ENCODE results near the gene DDX39A.
"Not testable (repeated sequence)": the region's sequence is repeated elsewhere in the genome, so short reads cannot be mapped to it uniquely, and the experiment has no call there.

DDX39A gene

GRCh38 chr19:14408491-14409145 is 10.5 kb downstream of the DDX39A start:
- DNase-seq (ENCODE audit: low spot score), result no peak

- DNase-seq (ENCODE audit: low spot score), result no peak
These were observed 11.3 kb downstream of the DDX39A start for GRCh38 chr19:14407605-14408484.

DNA sequence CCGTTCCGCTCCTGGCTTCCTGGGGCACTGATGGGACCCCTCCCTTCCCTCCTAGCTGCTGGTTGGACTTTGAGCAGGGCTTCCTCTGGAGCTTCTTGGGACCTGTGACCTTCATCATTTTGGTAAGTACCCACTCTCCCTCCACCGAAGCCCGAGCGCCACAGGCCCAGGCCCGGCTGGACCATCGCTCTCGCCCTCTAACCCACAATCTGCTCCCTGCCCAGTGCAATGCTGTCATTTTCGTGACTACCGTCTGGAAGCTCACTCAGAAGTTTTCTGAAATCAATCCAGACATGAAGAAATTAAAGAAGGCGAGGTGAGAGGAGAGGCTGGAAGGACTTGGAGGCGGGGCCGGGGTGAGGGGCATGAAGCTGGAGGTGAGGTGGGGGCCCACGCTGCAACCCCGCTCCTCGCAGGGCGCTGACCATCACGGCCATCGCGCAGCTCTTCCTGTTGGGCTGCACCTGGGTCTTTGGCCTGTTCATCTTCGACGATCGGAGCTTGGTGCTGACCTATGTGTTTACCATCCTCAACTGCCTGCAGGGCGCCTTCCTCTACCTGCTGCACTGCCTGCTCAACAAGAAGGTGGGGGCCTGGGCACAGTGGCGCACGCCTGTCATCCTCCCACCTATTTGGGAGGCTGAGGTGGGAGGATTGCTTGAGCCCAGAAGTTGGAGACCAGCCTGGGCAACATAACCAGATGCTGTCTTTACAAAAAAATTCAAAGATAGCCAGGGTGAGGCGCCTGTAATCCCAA is 12.3 kb downstream of the DDX39A start:
- DNase-seq (ENCODE audit: low spot score), result no peak

GRCh38 chr19:14405758-14406644 is 13.1 kb downstream of the DDX39A start:
- peak; percentile 81 for DNase-seq (ENCODE audit: low spot score)

DNA sequence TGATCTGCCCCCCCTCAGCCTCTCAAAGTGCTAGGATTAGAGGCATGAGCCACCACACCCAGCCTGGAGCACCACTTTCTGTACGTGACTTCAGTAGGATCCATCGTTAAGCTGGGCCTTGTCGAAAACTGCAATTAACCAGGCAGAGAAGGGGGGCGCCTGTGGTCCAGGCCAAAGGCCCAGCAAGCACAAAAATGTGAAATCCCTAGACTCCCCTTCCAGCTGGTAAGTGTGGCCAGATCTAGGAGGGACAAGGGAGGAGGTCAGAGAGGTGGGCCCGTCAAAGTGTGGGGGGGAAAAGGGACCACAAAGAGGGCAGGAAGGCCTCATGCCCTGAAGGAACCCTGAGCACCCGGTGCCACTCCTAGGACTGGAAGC is 13.8 kb downstream of the DDX39A start:
- no peak for DNase-seq (ENCODE audit: low spot score)

DNA sequence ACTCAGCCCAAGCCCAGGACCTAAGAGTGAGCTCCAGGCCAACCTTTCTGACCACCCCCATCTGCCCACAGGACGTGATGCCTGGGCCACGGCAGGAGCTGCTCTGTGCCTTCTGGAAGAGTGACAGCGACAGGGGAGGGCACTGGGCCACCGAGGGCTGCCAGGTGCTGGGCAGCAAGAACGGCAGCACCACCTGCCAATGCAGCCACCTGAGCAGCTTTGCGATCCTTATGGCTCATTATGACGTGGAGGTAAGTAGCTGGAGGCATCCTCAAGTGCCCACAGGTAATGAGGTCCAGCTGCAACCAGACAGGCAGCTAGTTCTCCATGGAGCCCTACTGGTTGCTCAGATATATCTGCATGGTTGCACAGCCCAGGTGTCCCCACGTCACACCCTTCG is 14.8 kb downstream of the DDX39A start:
- DNase-seq (ENCODE audit: low spot score), result no peak

DNA sequence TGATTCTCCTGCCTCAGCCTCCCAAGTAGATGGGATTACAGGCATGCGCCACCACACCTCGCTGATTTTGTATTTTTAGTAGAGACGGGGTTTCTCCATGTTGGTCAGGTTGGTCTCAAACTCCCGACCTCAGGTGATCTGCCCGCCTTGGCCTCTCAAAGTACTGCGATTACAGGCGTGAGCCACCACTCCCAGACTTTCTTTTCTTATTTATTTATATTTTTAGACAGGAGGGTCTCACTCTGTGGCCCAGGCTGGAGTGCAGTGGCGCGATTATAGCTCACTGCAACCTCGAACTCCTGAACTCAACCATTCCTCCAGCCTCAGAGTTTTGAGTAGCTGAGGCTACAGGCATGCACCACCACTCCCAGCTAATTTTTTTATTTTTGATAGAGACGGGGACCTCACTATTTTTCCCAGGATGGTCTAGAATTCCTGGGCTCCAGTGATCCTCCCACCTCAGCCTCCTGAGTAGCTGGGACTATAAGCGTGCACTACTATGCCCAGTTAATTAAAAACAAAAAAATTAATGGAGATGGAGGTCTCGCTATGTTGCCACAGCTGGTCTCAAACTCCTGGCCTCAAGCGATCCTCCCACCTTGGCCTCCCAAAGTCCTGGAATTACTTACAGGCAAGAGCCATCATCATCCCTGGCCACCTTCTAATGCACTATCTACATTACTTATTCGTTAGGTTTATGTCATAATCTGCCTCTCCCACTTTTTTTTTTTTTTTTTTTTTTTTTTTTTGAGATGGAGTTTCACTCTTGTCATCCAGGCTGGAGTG is 15.8 kb downstream of the DDX39A start:
- DNase-seq (ENCODE audit: low spot score), result not testable (repeated sequence)

- no peak for DNase-seq (ENCODE audit: low spot score)
These were observed 16.6 kb downstream of the DDX39A start for GRCh38 chr19:14402332-14403144.

- DNase-seq (ENCODE audit: low spot score), result no peak
These were observed 17.5 kb downstream of the DDX39A start for GRCh38 chr19:14401468-14402195.

GRCh38 chr19:14400951-14401431 is 18.1 kb downstream of the DDX39A start:
- DNase-seq (ENCODE audit: low spot score), result no peak

- DNase-seq (ENCODE audit: low spot score), result not testable (repeated sequence)
These were observed 22.0 kb downstream of the DDX39A start for GRCh38 chr19:14397168-14397567.

DNA sequence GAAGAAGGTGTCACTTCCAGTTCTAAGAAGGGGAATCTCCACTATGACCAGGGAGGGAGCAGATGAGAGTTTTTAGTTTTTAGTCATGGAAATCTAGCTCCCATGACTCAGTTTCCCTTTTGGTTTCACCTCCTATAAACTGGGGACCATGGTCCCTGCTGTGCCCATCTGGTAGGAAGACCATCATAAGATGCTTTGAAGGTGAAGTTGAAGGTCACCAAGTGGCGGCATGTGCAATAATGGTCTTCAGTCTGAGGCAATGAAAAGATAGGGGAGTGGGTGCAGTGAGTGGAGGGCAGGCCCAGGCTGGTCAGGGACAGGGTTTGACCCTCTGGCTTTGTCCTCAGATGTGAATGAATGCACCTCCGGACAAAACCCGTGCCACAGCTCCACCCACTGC is 22.4 kb downstream of the DDX39A start:
- DNase-seq (ENCODE audit: low spot score), result not testable (repeated sequence)

DNA sequence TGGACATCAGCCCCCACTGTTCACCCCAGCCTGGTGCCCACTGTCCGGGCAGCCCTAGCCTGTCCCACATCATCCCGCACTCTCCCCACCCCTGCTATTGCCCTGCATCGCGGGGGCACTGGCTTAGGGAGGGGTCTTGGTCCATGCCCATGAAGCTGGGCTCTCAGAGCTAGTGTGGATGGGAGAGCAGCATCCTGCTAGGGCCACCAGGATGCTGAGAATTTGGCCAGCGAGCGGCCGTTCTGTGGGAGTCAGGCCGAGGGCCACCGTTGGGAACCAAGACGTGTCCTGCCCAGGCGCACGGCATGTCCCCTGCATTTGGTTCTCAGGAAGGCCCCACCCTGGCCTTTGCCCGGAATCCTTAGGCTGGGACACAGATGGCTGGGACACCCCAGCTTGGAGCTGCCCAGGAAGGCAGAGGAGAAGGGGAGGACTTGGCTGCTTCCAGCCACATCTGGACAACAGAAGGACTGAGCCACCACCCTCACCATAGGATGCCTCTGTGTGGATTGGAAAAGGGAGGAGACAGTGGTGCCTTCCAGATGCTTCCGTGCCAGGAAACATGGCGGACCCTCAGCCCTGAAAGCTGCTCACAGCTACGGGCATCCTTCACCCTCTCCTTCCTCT is 23.3 kb downstream of the DDX39A start:
- DNase-seq (ENCODE audit: low spot score), result no peak

GRCh38 chr19:14395262-14395661 is 23.9 kb downstream of the DDX39A start:
- no peak for DNase-seq (ENCODE audit: low spot score)

DNA sequence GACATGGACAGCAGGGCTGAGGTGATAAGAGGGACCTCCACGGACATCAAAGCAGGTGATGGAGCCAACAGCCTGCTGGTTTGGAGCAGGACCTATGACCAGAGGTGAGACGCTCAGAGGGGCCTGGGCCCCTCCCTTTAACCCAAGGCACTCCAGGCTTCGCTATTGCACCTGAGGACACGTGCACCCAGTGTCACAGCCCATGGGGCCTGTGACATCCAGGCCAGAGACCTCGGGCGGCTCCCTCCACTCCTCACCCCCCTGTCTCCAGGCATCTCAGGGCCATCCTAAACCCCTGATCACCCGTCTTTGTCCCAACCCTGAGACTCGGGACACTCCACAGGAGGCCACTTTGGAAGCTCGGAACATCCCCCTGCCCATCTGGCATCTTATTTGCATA is 25.0 kb downstream of the DDX39A start:
- no peak for DNase-seq (ENCODE audit: low spot score)

- no peak for DNase-seq (ENCODE audit: low spot score)
These were observed 25.8 kb downstream of the DDX39A start for GRCh38 chr19:14393329-14393728.

DNA sequence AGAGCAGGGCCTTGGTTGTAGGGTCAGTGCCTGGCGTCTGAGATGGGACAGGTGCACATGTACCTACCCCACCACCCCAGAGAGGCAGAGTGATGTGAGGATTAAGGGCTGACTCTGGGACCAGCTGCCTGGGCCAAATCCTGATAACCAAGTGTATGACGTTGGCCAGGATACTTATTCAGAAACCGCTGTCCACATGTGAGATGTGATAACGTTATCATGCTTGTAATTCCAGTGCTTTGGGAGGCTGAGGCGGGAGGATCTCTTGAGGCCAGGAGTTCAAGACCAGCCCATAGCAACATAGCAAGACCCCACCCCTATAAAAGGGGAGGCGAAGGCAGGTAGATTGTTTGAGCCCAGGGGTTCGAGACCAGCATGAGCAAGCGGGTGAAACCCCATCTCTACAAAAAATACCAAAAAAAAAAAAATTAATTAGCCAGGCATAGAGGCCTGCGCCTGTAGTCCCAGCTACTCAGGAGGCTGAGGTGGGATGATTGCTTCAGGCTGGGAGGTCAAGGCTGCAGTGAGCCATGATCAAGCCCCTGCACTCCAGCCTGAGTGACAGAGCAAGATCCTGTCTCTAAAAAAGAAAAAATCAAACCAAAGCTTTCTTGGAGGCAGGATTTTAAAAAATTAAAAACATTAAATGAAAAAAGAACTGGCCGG is 27.9 kb downstream of the DDX39A start:
- DNase-seq (ENCODE audit: low spot score), result no peak

GRCh38 chr19:14390548-14390947 is 28.6 kb downstream of the DDX39A start:
- no peak for DNase-seq (ENCODE audit: low spot score)
